ENCODE results near the gene GGA2.
A peak's percentile ranks its signal among the peaks of the same experiment; 100 is the strongest.
"Not testable (repeated sequence)": the region's sequence is repeated elsewhere in the genome, so short reads cannot be mapped to it uniquely, and the experiment has no call there.

The GGA2 gene

DNA sequence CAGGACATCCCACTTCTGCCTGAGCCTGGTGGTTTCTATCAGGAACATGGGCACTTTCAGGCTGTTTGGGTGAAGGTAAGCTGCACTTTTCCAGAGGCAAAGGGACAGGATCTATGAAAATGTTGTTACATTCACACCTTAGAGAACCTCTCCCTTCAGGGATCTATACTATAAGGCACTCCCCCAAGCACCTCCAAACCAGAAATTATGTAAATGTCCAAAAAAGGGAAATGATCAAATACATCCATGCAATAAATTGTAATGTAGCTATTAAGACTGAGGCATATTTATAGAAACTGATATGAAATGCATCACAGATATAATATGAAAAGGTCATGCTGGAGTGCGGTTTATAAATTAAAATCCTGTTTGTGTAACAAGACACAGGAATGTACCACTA lies 34.0 kb downstream of the GGA2 start:
- DNase-seq (ENCODE audit: low spot score): no peak

DNA sequence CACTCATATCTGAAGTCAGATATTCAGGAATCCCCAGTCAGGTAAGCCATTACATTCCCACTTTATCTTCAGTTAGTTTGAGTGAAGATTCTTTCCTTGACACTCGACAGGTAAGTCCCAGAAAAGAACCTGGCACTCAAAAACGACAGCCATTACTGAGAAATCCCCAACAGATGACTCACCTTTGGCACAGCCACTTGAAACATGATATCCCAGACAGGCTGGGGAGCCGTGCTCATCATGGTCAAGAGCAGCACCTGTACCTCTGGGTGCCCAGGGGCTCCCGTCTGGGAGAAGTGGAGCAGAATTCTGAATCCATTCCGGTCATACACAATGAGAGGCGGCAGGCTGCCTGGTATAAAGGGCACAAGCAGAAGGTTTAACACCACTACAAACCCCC lies 40.5 kb downstream of the GGA2 start:
- peak; percentile 22 for DNase-seq (ENCODE audit: low spot score)

DNA sequence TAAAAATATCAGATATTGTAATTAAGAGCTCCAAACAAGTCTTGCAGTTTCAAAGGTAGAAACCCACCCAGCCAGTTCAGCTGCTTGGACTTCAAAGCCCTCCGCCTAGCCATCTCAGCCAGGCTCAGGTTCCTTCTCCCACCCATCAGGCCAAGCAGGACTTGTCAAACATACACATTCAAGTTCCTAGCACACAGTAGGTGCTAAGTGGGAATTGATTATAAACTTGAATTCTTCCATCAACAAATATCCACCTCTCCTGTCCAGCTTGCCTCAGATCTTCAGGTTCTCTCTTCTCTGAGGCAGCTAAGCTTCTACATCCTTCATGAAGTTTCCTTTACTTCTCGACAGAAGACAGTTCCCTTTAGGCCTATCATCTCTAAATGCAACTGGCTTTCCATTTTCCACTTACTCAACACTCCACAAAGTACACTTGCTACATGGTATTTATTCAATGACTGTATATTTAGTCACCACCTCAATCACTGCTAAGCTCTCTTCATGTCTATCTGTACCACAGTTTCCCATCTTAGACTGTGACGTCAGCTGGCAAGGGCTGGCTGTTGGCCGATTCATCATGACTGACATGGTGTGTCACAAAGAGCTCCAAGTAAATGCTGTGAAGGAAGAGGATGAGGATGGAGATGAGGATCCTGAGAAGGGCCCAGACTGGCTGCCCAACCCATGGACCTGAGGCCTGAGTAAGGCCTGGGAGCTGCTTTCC lies 44.0 kb downstream of the GGA2 start:
- DNase-seq (ENCODE audit: low spot score): peak; percentile 30

DNA sequence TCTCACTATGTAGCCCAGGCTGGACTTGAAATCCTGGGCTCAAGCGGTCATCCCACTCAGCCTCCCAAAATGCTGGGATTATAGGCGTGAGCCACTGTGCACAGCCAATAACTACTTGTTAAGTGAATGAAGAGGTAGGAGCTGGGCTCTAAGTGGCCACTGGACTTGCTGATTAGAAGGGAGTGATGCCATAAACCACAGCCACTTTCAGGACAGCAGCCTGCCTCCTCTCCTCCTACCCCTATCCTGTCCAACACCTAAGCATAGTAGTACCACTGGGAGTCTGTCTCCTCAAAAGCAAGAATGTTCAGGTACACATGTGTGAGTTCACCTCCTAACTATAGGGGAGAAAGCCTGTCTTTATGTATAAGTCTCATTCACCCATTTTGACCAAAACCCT lies 45.1 kb downstream of the GGA2 start:
- DNase-seq (ENCODE audit: low spot score): no peak

DNA sequence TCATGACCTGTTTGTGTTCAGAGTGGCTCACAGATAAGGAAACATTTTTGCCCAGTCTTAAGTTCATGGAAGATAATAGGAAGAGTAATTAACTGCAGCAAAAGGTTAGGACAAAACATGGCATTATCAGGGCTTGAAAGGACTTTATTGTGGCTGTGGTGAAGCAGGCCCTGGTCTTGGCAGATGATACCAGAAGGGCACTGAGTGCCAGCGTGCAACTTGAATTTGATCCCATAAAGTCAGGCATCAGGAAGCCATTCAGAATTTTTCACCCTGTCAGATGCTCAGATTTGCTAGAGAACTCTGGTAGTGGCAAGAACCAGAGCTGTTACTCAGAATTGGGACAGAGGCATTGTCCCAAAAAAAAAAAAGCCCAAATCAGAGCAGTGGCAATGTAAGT lies 46.1 kb downstream of the GGA2 start:
- no peak for DNase-seq (ENCODE audit: low spot score)

DNA sequence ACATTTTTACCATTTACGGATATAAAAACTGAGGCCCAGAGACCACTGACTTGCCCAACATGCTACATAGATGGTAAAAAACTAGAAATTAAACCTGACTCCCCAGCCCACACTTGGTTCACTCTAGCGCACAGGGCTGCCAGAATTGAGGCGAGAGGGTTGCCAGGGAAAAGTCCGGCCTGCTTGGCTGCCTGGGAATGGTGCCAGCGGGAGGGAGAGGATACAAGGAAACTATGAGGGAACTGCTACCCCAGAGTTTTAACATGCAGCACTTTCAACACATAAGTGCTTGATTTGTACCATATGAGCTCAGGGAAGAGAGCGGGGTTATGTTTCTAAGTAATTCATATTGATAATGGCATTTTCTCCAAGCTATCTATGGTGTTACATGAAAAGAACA lies 47.3 kb downstream of the GGA2 start:
- peak; percentile 79 for DNase-seq (ENCODE audit: low spot score)

DNA sequence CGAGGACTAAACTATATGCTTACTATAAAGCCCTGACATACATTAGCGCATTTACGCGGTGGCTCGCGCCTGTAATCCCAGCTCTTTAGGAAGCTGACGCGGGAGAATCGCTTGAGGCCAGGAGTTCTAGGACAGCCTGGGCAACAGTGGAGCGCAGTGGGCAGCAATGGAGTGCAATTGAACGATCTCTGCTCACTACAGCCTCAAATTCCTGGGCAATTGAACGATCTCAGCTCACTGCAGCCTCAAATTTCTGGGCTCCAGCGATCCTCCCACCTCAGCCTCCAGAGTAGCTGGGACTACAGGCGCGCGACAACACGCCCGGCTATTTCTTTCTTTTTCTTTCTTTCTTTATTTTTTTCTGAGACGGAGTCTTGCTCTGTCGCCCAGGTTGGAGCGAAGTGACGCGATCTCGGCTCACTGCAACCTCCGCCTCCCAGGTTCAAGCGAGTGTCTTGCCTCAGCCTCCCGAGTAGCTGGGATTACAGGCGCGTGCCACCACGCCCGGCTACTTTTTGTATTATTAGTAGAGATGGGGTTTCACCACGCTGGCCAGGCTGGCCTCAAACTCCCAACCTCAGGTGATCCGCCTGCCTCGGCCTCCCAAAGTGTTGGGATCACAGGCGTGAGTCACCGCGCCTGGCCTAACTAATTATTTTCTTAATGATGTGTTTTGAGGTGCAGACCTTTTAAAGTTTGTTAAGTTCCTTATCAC lies 56.8 kb downstream of the GGA2 start:
- DNase-seq (ENCODE audit: low spot score): no peak

DNA sequence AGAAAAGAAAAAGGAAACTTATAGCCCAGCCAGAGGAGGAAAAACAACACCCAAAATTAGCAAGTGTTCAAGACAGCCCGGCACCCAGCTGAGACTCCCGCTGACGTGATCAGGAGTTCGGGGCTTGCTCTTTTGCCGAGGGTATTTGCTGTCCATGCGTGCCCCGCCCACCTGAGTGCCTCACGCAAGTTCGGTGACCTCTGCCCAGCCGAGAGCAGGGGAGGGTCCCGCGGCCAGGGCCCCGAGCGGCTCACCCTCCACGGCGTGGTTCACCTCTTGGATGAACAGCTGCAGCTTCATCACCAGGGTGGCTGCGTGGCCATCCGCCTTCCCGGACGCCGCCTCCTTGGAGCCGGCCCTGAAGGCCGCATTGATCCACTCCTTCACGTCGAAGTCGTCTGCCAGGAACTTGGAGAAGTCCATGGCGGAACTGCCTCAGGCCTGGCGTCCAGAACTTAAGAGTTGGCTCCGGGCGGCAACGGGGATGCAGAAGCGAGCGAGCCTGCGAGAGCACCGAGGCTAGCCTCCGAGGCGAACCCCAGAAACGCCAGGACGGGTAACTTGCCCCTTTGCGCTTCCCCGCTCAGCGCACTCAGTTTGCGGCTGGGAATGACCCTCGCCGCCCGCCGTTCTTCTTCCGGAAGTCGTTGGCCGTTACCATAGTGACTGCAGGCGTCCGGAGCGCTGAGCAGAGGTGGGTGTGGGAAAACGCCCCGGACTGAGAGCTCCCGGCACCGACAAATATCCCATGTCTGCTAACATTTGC lies 57.5 kb downstream of the GGA2 start, which contains the start of gene COG7:
TSS of gene COG7 (minus strand) at position 618 of the 766 bp plus-strand sequence. CDS start at position 423, 195 bp downstream.
- DNase-seq (ENCODE audit: low spot score): peak; percentile 93

DNA sequence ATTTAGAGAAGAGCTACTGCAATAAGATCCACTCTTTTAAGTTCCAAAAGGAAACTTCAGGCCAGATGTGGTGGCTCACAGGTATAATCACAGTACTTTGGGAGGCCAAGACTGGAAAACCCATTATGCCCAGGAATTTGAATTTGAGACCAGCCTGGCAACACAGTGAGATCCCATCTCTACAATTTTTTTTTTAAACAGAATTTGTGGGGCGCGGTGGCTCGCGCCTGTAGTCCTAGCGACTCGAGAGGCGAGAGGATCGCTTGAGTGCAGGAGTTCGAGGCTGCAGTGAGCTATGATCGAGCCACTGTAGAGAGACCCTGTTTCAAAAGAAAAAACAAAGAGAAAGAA lies 58.1 kb downstream of the GGA2 start:
- no peak for DNase-seq (ENCODE audit: low spot score)

DNA sequence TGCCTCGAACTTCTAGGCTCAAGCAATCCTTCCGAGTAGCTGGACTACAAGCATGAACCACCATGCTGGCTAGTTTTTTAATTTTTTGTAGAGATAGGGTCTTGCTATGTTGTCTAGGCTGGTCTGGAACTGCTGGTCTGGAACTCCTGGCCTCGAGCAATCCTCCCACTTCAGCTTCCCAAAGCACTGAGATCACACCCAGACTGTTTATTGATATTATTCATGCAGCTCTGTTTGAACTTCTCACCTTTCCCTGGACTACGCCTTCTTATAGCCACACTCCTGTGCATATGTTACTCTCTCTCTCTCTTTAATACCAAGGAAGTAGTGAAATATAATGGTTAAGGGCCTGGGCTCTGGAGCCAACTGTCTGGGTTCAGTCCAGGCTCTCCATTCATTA lies 61.9 kb downstream of the GGA2 start:
- no peak for DNase-seq (ENCODE audit: low spot score)

DNA sequence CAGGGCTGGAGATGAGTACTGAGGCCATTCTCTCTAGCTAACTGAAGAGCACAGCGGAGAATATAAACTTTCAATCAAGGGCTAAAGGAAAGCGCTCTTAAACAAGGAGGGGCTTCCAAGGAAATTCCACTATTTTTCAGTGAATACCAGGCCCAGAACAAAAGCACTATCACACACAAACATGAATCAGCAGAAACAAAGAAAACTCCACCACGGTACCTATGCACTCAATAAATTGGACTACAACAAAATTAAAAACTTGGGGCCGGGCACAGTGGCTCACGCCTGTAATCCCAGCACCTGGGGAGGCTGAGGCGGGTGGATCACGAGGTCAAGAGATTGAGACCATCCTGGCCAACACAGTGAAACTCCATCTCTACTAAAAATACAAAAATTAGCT lies 72.8 kb downstream of the GGA2 start:
- not testable (repeated sequence) for DNase-seq (ENCODE audit: low spot score)

DNA sequence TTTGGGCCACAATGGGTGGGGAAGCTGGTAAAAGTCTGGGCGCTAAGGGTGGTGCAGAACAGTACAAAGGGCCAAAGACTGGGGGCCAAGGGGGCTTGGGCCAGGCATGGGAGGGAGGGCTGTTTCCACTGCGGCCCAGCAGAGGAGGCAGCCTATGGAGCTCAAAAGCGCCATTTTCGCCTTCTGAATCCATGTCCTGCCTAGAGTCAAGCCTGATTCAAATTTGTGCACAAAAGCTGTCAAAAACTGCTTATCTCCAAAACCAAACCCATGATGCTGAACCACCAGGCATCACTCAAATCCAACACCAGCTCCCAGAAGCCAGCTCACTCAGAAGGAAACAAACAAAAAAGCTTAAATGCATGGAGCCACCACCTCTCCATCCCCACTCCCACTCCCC lies 73.3 kb downstream of the GGA2 start:
- no peak for DNase-seq (ENCODE audit: low spot score)

DNA sequence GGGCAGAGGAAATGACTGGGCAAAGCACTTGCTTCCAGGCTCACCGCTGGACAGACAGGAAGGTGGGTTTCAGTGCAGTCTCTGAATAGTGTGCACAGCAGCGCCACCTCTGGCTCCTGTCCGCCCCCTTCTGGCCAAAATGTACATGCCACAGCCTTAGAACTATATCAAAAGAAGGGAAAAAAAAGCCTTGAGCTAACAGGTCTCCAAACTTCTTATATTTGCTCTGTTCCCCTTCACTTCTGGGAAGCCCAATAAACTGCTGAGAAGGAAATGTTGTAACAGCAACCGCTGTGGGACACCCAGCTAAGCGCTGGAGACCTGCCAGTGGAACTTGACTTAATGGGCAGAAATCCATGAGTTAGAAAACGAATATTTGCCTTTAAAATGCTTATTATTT lies 74.8 kb downstream of the GGA2 start:
- peak; percentile 58 for DNase-seq (ENCODE audit: low spot score)

DNA sequence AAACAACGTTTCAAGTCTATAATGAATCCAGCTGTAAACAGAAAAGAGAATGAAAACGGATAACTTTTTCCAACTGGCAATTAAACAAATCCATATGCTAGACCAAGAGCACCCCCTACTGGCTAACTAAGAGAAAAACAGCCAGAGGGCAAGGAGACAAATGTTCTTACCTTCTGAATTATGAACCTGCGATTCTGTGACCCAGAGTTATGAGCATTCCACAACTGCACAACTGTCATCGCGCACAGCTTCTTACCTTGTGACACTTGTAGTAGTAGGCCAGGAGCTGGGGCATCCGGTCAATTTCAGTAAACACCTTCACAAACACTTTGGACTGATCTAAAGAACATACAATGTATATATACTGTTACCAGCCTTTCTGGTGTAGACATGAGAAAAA lies 75.9 kb downstream of the GGA2 start:
- peak; percentile 66 for DNase-seq (ENCODE audit: low spot score)

DNA sequence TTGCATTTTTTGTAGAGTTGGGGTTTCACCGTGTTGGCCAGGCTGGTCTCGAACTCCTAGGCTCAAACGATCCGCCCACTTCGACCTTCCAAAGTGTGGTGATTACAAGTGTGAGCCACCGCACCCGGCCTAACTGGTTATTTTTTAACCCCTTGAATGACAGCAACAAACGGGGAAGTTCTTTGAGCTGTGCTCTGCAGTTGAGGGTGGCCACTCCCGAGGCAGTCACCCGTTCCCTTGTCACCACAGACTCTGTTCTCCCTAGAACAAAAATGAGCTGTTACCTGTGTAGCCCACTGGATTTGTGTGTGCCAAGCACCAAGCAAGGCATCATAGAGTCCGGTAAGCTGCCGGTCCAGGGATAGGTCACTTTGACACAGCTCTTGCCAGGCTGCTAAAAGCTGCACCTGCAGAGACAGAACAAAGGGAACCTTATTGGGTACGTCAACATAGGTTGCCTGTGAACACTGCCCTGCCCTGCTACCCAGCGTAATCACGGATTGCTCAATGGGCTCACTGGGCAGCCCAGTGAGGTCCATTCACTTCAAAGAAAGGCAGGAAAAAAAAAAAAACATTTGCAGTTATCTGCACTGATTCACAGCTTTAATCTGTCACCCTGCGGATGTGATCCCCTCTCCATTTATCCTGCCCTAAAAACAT lies 76.9 kb downstream of the GGA2 start:
- no peak for DNase-seq (ENCODE audit: low spot score)

DNA sequence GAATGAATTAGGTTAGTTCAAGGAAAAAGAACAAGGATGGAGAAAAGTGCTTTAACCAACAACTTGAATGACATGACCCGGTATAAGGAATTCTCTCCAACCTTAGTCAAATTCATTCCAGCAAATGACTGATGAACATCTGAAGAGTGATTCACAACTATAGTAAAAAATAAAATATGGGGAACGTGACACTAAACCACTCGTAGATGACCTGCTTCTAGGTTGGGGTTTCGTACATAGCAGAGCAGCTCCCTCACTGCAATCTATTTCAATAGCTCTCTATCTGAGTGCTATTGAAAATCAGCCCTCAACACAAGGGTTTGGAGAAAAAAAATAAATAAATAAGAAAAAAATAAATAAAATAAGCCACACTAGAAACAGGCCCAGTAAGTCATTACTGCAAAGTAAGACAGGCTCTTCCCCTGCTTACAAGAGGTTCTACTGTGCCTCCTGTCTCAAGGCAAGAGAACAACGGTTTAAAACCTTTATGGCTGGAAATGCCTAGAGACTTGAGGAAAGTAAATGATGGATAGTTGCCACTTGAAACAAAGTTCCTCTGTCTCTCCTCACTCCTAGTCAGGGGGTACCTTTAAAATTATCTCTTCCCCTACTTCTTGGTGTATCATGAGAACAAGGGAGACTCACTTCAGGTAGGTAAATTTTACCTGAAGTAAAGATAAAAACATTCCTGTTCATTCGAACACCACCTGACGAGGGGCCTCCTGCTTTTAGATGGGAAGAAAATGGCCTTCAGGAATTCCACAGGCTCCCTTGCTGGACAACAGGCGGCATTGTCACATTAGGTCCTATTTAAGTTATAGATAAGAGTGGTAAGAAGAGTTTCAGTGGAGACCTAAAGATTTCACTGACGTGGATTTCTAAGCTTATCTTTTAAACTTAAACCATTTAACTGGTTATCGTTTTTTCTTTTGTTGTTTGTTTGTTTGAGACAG lies 77.8 kb downstream of the GGA2 start:
- no peak for DNase-seq (ENCODE audit: low spot score)

DNA sequence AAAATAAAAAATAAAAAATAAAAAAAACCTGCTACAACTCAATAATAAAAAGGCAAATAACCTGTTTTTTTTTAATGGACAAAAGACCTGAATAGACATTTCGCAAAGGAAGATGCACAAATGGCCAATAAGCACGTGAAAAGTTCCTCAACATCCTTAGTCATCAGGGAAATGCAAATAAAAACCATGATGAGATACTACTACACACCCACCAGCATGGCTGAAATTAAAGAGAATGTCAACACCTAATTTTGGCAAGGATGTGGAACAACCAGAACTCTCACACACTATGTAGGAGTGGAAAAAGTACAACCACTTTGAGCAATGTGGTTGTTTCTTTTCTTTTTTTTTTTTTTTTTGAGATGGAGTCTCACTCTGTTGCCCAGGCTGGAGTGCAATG lies 81.9 kb downstream of the GGA2 start:
- no peak for DNase-seq (ENCODE audit: low spot score)

DNA sequence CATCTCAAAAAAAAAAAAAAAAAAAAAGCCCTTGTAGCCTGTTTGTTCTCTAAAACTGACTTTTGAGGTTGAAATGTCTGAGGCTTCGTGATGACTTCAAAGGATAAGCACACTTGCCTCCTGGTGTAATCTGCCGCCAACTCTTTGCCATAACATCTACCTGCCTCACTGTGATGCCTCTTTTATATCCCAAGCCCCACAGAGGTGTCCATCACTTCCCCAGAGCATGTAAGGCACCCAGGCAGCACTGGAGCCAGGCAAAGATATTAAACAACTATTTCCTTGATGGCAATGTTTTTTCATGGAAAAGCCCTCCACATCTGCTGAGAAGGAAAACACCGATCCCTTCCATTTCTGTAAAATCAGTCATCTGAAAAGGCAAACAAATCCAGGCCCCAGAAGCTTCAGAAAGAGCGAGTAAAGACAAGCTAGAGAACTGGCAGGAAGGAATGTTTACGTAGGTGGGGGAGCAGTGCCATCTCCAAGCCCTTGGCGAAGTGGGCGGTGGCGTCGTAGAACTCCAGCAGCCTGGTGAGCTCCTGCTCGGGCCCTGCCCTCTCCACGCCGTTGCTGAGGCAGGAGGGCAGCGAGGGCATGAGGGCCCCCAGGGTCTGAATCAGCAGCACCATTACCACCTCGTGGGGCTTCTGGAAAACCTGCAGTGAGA lies 85.9 kb downstream of the GGA2 start:
- no peak for DNase-seq (ENCODE audit: low spot score)

DNA sequence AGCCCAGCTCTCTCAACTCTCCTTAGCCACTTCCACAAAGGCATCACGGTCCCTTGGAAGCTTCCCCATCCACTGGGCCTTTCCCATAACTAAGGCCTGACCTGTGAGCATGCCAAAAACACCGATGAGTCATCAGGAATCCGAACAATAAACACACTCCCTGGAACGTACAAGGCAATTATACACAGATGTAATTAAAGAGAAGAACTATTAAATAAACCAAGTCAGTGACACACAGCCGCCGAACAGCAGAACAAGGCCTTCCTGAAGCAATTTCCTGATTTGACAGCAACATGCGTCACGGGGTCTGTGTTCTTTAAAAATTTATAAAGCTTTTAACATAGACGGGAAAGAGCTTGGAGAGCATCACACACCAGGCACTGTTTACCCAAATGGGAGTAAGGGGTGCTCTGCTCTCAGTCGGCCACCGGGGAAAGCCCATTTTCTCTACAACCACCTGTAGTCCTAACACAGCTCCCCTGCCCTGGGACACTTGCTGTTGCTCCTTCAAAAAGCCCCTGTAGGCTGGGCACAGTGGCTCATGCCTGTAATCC lies 86.7 kb downstream of the GGA2 start:
- DNase-seq (ENCODE audit: low spot score): peak; percentile 90

DNA sequence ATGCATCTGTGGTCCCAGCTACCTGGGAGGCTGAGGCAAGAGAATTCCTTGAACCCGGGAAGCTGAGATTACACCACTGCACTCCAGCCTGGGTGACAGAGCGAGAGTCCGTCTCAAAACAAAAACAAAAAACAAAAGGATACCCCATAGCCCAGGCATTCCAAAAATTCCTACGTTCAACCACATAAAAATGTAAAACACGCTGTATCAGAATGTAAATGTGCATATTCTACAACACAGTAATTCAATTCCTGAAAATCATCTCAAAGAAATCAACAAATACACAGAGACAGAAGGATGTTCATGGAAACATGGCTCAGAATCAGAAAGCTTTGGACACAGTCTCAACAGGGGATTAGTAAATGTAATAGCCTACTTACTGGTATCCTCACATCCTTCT lies 90.3 kb downstream of the GGA2 start:
- DNase-seq (ENCODE audit: low spot score): no peak

DNA sequence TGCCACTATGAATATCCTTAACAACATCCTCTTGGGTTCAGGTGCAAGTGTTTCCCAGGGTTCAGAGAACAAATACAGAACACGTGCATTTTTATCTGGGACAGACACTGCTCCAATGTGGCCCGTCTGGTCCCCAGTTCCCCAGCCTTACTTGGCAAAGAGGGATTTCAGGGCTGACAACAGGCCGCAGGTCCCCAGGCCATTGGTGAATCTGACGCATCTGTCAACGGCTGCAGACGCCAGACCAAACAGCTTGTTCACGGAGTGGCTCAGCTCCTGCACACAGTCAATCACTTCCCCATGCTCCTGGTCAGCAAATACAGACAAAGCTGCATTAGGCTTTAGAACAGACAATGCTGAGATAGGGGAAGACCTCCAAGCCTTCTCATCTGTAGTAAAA lies 93.5 kb downstream of the GGA2 start:
- no peak for DNase-seq (ENCODE audit: low spot score)
